Measurements from ENCODE around the gene FOXRED1.

DNA sequence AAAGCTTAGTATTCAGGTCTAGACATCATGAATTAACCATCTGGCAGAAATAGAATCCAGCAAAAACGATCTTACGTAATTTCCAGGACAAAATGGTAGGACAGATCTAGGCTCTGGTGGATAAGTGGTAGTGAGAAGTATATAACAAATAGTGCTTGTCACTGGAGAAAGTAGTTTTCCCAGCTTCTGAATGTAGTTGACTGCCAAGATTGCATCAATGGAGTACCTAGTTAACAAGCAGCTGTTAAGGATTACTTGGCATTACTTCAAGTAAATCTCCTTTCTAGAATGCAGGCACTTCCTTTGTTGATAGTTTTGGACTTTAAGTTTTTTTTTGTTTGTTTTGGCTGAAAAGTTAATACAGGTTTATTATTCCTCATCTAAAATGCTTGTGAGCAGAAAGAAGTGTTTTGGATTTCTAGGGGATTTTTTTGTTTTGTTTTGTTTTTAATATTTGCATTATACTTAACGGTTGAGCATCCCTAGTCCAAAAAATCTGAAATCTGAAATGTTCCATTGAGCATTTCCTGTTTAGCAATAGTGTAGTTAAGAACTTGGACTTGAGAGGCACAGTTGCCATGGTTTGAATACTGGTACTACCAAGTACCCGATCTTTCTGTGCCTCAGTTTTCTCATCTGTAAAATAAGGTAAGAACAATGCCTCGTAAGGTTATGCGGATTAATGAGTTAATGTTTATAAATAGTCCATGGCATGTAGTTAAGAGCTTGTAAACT lies 37.1 kb upstream of the FOXRED1 start:
- TF ChIP-seq EZH2 (IDR thresholded peaks at IDR 0.05): no peak
- no peak for TF ChIP-seq POLR2AphosphoS5 (IDR thresholded peaks at IDR 0.05; ENCODE audit: borderline replicate concordance, low read depth, low read length)
- no peak for TF ChIP-seq FOXP2 (optimal IDR thresholded peaks at IDR 0.05; ENCODE audit: control extremely low read depth, extremely low read length, insufficient read depth)
